Epithelial cell of esophagus (primary cell): ENCODE measurements around the gene IFNA16.
"Not testable (repeated sequence)": the region's sequence is repeated elsewhere in the genome, so short reads cannot be mapped to it uniquely, and the experiment has no call there.

Source experiments
- DNase-seq: peaks from one replicate; pipeline ENCODE4 v3.0.0; 2010; ENCODE audit warnings: low read depth
- H3K4me3 ChIP-seq: 2 replicates; pipeline ENCODE4 v1.5.1; 2011; ENCODE audit warnings: mild to moderate bottlenecking, low read length, control low read depth
- TF ChIP-seq, protein P1 (sequence below): IDR thresholded peaks from 2 replicates; pipeline ENCODE4 v1.5.1; 2011; ENCODE audit warnings: low read depth, mild to moderate bottlenecking, low read length, control low read depth, inconsistent platforms; ENCODE audit not compliant: insufficient read depth; ENCODE audit errors: missing control alignments

IFNA16 gene

DNA sequence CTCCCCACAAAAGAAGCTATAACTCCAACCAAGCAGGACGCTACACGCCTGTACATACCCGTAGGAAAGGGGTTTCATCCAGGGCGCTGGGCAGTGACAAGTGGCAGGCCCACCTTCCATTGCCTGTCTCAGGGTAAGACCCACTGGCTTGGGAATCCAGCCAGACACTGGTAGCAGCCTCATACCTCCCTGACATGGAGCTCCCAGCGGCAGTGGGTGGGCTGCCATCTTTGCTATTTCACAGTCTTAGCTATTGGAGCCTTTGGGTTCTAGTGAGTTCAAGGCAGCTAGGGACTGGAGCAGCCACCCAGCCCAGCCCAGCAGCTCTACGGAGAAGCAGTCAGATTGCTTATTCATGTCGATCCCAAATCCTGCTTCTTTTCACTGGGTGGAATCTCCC lies 6.8 kb downstream of the IFNA16 start:
- no peak for DNase-seq
- TF ChIP-seq, protein P1, sequence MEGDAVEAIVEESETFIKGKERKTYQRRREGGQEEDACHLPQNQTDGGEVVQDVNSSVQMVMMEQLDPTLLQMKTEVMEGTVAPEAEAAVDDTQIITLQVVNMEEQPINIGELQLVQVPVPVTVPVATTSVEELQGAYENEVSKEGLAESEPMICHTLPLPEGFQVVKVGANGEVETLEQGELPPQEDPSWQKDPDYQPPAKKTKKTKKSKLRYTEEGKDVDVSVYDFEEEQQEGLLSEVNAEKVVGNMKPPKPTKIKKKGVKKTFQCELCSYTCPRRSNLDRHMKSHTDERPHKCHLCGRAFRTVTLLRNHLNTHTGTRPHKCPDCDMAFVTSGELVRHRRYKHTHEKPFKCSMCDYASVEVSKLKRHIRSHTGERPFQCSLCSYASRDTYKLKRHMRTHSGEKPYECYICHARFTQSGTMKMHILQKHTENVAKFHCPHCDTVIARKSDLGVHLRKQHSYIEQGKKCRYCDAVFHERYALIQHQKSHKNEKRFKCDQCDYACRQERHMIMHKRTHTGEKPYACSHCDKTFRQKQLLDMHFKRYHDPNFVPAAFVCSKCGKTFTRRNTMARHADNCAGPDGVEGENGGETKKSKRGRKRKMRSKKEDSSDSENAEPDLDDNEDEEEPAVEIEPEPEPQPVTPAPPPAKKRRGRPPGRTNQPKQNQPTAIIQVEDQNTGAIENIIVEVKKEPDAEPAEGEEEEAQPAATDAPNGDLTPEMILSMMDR, result no peak
- no peak overlapping the region for H3K4me3 ChIP-seq

DNA sequence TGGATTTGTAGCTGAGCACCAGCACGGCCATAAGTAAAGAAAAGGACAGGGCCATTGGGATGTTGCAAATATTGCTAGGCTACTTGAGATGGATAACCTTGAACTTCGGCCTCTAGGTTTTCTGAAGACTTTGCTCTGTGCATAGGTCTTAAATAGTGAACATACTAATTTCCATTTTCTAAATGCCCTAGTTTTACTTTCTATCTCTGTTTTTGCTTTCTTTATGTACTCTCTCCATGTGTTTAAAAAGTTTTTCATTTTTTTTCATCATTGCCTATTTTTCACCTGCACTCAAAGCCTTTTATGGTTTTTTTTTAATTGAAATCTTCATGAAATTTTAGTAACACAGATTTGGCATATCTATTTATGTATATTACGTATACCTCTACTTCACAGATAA lies 10.1 kb downstream of the IFNA16 start, which contains the start of gene IFNA10:
Gene IFNA10 (minus strand): TSS at position 101 of the 400 bp plus-strand sequence. CDS start 46 bp downstream, at position 55.
- not testable (repeated sequence) for H3K4me3 ChIP-seq, DNase-seq

DNA sequence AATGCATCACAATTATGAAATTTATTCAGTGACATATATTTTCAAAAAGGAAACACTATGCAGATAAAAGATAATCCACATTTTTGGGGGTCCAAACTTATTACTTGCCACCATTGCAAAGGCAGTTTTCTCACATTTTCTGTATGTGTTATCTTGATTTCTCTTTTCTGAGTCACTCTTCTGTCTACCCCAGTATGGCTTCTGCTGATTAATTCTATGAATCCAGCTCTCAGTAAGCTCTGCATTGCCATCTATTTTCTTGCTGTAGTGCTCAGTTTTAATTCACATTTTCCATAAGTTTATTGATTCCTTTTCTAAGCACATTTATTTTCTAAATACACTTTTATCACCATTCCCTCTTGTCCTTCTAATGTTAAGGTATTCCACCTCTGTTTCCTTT lies 11.9 kb downstream of the IFNA16 start:
- no peak overlapping the region for H3K4me3 ChIP-seq
- DNase-seq, result no peak
- TF ChIP-seq, protein P1, result no peak

DNA sequence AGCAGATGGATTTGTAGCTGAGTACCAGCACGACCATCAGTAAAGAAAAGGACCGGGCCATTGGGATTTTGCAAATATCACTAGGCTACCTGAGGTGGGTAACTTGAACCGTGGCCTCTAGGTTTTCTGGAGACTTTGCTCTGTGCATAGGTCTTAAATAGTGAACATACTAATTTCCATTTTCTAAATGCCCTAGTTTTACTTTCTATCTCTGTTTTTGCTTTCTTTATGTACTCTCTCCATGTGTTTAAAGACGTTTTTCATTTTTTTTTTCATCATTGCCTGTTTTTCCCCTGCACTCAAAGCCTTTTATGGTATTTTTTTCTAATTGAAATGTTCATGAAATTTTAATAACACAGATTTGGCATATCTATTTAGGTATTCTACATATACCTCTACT lies 15.0 kb downstream of the IFNA16 start, which contains the start of gene IFNA7:
Gene IFNA7 (minus strand): TSS at position 101 of the 400 bp plus-strand sequence. CDS start 40 bp downstream, at position 61.
- DNase-seq, result not testable (repeated sequence)

DNA sequence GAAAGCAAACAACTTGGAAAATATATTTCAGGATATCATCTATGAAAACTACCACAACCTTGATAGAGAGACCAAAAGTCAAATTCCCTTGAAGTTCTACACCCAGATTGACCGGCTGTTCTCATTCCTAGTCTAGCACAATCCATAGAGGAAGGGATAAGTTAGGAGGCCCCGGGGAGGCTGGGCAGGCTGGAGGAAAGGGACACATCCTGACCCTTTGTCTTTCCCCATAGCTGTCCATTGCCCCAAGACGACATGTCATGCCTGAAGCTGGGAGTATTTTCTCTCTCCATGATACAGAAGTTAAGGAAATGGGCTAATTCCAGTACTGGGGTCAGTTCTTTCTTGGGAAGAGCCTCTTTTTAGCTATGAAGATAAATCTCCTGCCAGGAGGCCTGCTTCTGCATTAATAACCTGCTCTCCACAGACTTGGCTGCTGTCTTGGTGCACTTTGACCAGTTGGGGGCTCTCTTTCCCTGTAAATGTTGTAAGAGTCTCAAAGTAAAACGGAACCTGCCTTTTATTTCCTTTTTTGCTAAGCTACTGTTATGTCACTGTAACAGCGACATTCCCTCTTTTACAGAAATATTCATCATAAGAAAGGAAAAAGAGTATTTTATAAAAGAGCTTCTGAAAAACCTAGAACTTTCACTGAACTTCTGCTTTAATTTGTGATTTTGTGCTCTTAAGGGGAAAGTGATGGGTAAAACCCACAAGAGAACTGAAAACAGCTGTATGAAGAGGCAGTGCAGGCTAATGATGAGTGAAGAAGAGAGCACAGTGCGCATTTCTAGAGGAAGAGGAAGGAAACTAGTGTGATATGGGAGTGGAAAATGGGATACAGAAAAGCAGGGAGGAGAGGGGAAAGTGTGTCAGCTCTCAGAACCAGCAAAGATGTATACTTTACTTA lies 22.0 kb downstream of the IFNA16 start:
- peak; percentile 7 for DNase-seq
- H3K4me3 ChIP-seq, result not testable (repeated sequence)
- TF ChIP-seq, protein P1, result peak; percentile 53

More for the DNA sequence above, 15.0 kb downstream of the IFNA16 start, which contains the start of gene IFNA7:
- H3K4me3 ChIP-seq, result not testable (repeated sequence)

DNA sequence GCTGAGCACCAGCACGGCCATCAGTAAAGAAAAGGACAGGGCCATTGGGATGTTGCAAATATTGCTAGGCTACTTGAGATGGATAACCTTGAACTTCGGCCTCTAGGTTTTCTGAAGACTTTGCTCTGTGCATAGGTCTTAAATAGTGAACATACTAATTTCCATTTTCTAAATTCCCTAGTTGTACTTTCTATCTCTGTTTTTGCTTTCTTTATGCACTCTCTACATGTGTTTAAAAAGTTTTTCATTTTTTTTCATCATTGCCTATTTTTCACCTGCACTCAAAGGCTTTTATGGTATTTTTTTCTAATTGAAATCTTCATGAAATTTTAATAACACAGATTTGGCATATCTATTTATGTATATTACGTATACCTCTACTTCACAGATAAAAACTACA lies 29.6 kb downstream of the IFNA16 start, which contains the start of gene IFNA4:
Gene IFNA4 (minus strand): TSS at position 101 of the 400 bp plus-strand sequence. CDS start 56 bp downstream, at position 45.
- DNase-seq, result not testable (repeated sequence)

DNA sequence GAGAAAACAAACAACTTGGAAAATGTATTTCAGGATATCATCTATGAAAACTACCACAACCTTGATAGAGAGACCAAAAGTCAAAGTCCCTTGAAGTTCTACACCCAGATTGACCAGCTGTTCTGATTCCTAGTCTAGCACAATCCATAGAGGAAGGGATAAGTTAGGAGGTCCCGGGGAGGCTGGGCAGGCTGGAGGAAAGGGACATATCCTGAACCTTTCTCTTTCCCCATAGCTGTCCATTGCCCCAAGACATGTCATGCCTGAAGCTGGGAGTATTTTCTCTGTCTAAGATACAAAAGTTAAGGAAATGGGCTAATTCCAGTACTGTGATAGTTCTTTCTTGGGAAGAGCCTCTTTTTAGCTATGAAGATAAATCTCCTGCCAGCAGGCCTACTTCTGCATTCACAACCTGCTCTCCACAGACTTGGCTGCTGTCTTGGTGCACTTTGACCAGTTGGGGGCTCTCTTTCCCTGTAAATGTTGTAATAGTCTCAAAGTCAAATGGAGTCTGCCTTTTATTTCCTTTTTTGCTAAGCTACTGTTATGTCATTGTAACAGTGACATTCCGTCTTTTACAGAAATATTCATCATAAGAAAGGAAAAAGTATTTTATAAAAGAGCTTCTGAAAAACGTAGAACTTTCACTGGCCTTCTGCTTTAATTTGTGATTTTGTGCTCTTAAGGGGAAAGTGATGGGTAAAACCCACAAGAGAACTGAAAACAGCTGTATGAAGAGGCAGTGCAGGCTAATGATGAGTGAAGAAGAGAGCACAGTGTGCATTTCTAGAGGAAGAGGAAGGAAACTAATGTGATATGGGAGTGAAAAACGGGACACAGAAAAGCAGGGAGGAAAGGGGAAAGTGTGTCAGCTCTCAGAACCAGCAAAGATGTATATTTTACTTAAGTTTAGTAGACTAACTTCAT lies 34.0 kb downstream of the IFNA16 start:
- not testable (repeated sequence) for H3K4me3 ChIP-seq
- TF ChIP-seq, protein P1, result peak; percentile 43
- DNase-seq, result peak; percentile 20

More for the DNA sequence above, 29.6 kb downstream of the IFNA16 start, which contains the start of gene IFNA4:
- not testable (repeated sequence) for H3K4me3 ChIP-seq

DNA sequence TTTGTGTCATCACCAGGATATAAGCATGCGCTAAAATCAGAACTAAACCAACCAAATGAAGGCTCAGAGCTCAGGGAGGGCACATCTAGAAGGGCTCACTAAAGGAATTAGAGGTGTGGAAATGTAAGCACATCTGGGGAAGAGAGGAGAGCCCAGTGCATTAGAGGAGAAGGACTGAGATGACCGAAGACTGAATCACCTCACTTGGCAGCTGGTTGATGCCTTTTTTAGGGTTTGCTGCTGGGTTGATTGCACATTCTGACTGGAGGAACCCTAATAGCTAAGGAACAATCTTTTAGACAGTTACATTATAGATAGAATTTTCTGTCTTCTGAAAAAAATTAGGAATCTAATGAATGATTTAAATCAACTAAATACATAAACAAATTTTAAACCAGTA lies 42.4 kb downstream of the IFNA16 start:
- no peak overlapping the region for H3K4me3 ChIP-seq
- TF ChIP-seq, protein P1, result no peak
- DNase-seq, result peak; percentile 23
